Tibial nerve (tissue), 4 donors: ENCODE data around the gene CFAP65.

Experiments
- CTCF ChIP-seq, 5 experiments: fragments of 200-600 bp in 3 of 5; fragments of 450-650 bp in 2 of 5; sonication (generic) in 3 of 5; IDR thresholded peaks; one replicate each; pipeline ENCODE4 v1.5.1; 2016 to 2019; ENCODE audit warnings: antibody characterized with exemption in 5 of 5, mild to moderate bottlenecking in 3 of 5, moderate library complexity in 2 of 5
- EP300 ChIP-seq, 2 donors: sonication (generic); formaldehyde crosslinking; IDR thresholded peaks; one replicate each; pipeline ENCODE4 v1.6.1; 2017; ENCODE audit warnings: antibody characterized with exemption in 2 of 2, mild to moderate bottlenecking in 1 of 2

GRCh38 chr2:219031005-219031738 is 10.1 kb downstream of the CFAP65 start:
- no peak for TF ChIP-seq CTCF (IDR thresholded peaks at IDR 0.05)
- no peak for TF ChIP-seq EP300 (IDR thresholded peaks at IDR 0.05)
